T1000 (cell line): ENCODE results near the gene DNMT3A.
"Not testable (repeated sequence)": the region's sequence is repeated elsewhere in the genome, so short reads cannot be mapped to it uniquely, and the experiment has no call there.

Experiments used
- DNase-seq: peaks from one replicate; lab custom pipeline; 2025; ENCODE audit warnings: mixed read lengths; lab: John Stamatoyannopoulos, UW

Gene DNMT3A

GRCh38 chr2:25283921-25284320, 57.8 kb downstream of the DNMT3A start:
- DNase-seq: no peak

GRCh38 chr2:25281941-25282340, 59.8 kb downstream of the DNMT3A start:
- DNase-seq: no peak

GRCh38 chr2:25281522-25281921, 60.2 kb downstream of the DNMT3A start:
- DNase-seq: no peak

- no peak for DNase-seq
Observed at GRCh38 chr2:25280051-25280687, 61.6 kb downstream of the DNMT3A start.

- no peak for DNase-seq
Observed at GRCh38 chr2:25279091-25279651, 62.6 kb downstream of the DNMT3A start.

- no peak for DNase-seq
Observed at GRCh38 chr2:25276569-25277465, 64.9 kb downstream of the DNMT3A start.

- DNase-seq: no peak
Observed at GRCh38 chr2:25275575-25275965, 66.2 kb downstream of the DNMT3A start.

- DNase-seq: no peak
Observed at GRCh38 chr2:25274868-25275574, 66.7 kb downstream of the DNMT3A start.

GRCh38 chr2:25273985-25274535, 67.7 kb downstream of the DNMT3A start:
- no peak for DNase-seq

- not testable (repeated sequence) for DNase-seq
Observed at GRCh38 chr2:25272705-25273104, 69.0 kb downstream of the DNMT3A start.

- DNase-seq: no peak
Observed at GRCh38 chr2:25270061-25270460, 71.7 kb downstream of the DNMT3A start.

GRCh38 chr2:25269233-25269632, 72.5 kb downstream of the DNMT3A start:
- DNase-seq: no peak

GRCh38 chr2:25268139-25268538, 73.6 kb downstream of the DNMT3A start:
- DNase-seq: no peak

GRCh38 chr2:25266399-25266798, 75.3 kb downstream of the DNMT3A start:
- no peak for DNase-seq

- DNase-seq: no peak
Observed at GRCh38 chr2:25265802-25266201, 75.9 kb downstream of the DNMT3A start.

GRCh38 chr2:25265001-25265400, 76.7 kb downstream of the DNMT3A start:
- no peak for DNase-seq

- no peak for DNase-seq
Observed at GRCh38 chr2:25262288-25262687, 79.4 kb downstream of the DNMT3A start.

- no peak for DNase-seq
Observed at GRCh38 chr2:25259737-25260124, 82.0 kb downstream of the DNMT3A start.

GRCh38 chr2:25258847-25259736, 82.6 kb downstream of the DNMT3A start:
- DNase-seq: no peak

- no peak for DNase-seq
Observed at GRCh38 chr2:25257931-25258846, 83.5 kb downstream of the DNMT3A start.
